MM.1S (cell line): ENCODE results near the gene PRKCB.

Source experiments
- DNase-seq: peaks from one replicate; pipeline ENCODE4 v3.0.0-alpha.2; 2015
- H2AFZ ChIP-seq: fragments of 300-600 bp; sonication (generic); 2 replicates; pipeline ENCODE4 v1.6.0; 2016; ENCODE audit warnings: antibody characterized with exemption, low read length
- H3F3A ChIP-seq: fragments of 300-600 bp; sonication (generic); 2 replicates; pipeline ENCODE4 v1.6.1; 2016; ENCODE audit warnings: mild to moderate bottlenecking, antibody characterized with exemption, low read length, moderate library complexity, mixed read lengths; ENCODE audit not compliant: insufficient read depth
- H3K27ac ChIP-seq: fragments of 300-600 bp; sonication (generic); 2 replicates; pipeline ENCODE4 v1.5.1; 2016; ENCODE audit warnings: mild to moderate bottlenecking, low read length
- H3K27me3 ChIP-seq: fragments of 300-600 bp; sonication (generic); replicated peaks from 2 replicates; pipeline ENCODE4 v1.6.0; 2016; ENCODE audit warnings: low read length; ENCODE audit not compliant: insufficient read depth
- H3K36me3 ChIP-seq: fragments of 300-600 bp; sonication (generic); replicated peaks from 2 replicates; pipeline ENCODE4 v1.6.1; 2016; ENCODE audit warnings: mild to moderate bottlenecking, low read length, mixed read lengths; ENCODE audit not compliant: insufficient read depth
- H3K4me1 ChIP-seq: fragments of 300-600 bp; sonication (generic); 2 replicates; pipeline ENCODE4 v1.6.1; 2016; ENCODE audit warnings: low read length, mixed read lengths
- H3K4me2 ChIP-seq: fragments of 300-600 bp; sonication (generic); 2 replicates; pipeline ENCODE4 v1.6.0; 2016; ENCODE audit warnings: low read depth, low read length
- H3K4me3 ChIP-seq: fragments of 300-600 bp; sonication (generic); 2 replicates; pipeline ENCODE4 v1.5.1; 2016; ENCODE audit warnings: low read length, mixed read lengths
- H3K79me2 ChIP-seq: fragments of 300-600 bp; sonication (generic); 2 replicates; pipeline ENCODE4 v1.6.1; 2016; ENCODE audit warnings: mixed run types, low read length, mixed read lengths
- H3K9ac ChIP-seq: fragments of 300-600 bp; sonication (generic); 2 replicates; pipeline ENCODE4 v1.6.1; 2016; ENCODE audit warnings: low read length, mixed read lengths
- H3K9me2 ChIP-seq: fragments of 300-600 bp; sonication (generic); replicated peaks from 2 replicates; pipeline ENCODE4 v1.6.1; 2016; ENCODE audit warnings: mild to moderate bottlenecking, low read length, mixed read lengths; ENCODE audit not compliant: insufficient read depth
- H3K9me3 ChIP-seq: fragments of 300-600 bp; sonication (generic); replicated peaks from 2 replicates; pipeline ENCODE4 v1.6.1; 2016; ENCODE audit warnings: mild to moderate bottlenecking, low read length, mixed read lengths; ENCODE audit not compliant: insufficient read depth
- H4K20me1 ChIP-seq: fragments of 300-600 bp; sonication (generic); 2 replicates; pipeline ENCODE4 v1.6.1; 2016; ENCODE audit warnings: mild to moderate bottlenecking, low read length, moderate library complexity, mixed read lengths; ENCODE audit not compliant: insufficient read depth
- EZH2 ChIP-seq: fragments of 300-600 bp; sonication (generic); optimal IDR thresholded peaks from 2 replicates; pipeline ENCODE3; 2017; ENCODE audit warnings: low read depth, mild to moderate bottlenecking, antibody characterized with exemption, low read length, mixed read lengths
- EZH2phosphoT487 ChIP-seq: fragments of 300-600 bp; sonication (generic); IDR thresholded peaks from 2 replicates; pipeline ENCODE4 v1.6.1; 2018; ENCODE audit warnings: antibody characterized with exemption, low read length
- TF ChIP-seq, protein P1 (sequence below): fragments of 300-600 bp; sonication (generic); IDR thresholded peaks from 2 replicates; pipeline ENCODE4 v1.5.1; 2016; ENCODE audit warnings: antibody characterized with exemption, low read length, mixed read lengths

The PRKCB gene

GRCh38 chr16:24139282-24139681 lies 303.5 kb downstream of the PRKCB start:
- no peaks in the 10 kb centered on the region for H4K20me1 ChIP-seq
- no peaks in the 10 kb centered on the region for H3F3A ChIP-seq
- no peak overlapping the region for H3K4me2 ChIP-seq
- no peak overlapping the region for H3K27ac ChIP-seq
- no peak overlapping the region for H2AFZ ChIP-seq
- H3K4me3 ChIP-seq: no peak overlapping the region
- H3K27me3 ChIP-seq: no peaks in the 10 kb centered on the region
- H3K79me2 ChIP-seq: no peaks in the 10 kb centered on the region
- TF ChIP-seq, protein P1, sequence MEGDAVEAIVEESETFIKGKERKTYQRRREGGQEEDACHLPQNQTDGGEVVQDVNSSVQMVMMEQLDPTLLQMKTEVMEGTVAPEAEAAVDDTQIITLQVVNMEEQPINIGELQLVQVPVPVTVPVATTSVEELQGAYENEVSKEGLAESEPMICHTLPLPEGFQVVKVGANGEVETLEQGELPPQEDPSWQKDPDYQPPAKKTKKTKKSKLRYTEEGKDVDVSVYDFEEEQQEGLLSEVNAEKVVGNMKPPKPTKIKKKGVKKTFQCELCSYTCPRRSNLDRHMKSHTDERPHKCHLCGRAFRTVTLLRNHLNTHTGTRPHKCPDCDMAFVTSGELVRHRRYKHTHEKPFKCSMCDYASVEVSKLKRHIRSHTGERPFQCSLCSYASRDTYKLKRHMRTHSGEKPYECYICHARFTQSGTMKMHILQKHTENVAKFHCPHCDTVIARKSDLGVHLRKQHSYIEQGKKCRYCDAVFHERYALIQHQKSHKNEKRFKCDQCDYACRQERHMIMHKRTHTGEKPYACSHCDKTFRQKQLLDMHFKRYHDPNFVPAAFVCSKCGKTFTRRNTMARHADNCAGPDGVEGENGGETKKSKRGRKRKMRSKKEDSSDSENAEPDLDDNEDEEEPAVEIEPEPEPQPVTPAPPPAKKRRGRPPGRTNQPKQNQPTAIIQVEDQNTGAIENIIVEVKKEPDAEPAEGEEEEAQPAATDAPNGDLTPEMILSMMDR: no peak
- no peak for TF ChIP-seq EZH2
- no peak for TF ChIP-seq EZH2phosphoT487
- H3K4me1 ChIP-seq: no peaks in the 10 kb centered on the region
- no peaks in the 10 kb centered on the region for H3K36me3 ChIP-seq
- DNase-seq: no peak
- no peaks in the 10 kb centered on the region for H3K9me3 ChIP-seq
- no peak overlapping the region for H3K9ac ChIP-seq
- H3K9me2 ChIP-seq: no peaks in the 10 kb centered on the region

GRCh38 chr16:24140730-24141129 lies 304.9 kb downstream of the PRKCB start:
- Histone ChIP-seq H3F3A (no peaks in the 10 kb centered on the region), H3K27me3 (no peaks in the 10 kb centered on the region), H3K79me2 (no peaks in the 10 kb centered on the region), H3K4me1 (no peaks in the 10 kb centered on the region), H3K9me3 (no peaks in the 10 kb centered on the region), H3K9ac (no peak overlapping the region), H2AFZ (no peak overlapping the region), H3K4me2 (no peak overlapping the region), H3K9me2 (no peaks in the 10 kb centered on the region), H3K36me3 (no peaks in the 10 kb centered on the region), H4K20me1 (no peaks in the 10 kb centered on the region), H3K27ac (no peak overlapping the region), H3K4me3 (no peak overlapping the region)
- TF ChIP-seq, protein P1: no peak
- no peak for TF ChIP-seq EZH2
- no peak for TF ChIP-seq EZH2phosphoT487
- DNase-seq: no peak

DNA sequence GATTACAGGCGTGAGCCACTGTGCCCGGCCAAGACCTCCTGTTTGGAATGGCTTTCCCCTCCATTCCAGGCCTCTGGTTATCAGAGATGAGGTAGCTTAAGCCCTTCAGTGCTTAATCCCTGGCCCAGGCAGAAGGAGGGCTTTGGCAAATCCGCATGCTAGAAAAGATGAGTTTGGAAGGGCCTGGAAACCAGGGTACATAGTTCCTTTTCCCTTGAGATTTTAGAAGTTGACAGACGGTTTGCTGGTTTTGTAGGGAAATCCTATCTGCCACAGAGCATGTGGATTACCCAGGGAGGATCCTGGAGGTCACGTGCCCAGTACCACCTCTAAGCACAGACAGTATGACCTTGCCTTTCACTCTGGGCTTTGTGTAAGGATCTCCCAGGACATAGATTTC lies 305.7 kb downstream of the PRKCB start:
- Histone ChIP-seq H3K27ac (no peak overlapping the region), H2AFZ (no peak overlapping the region), H3K4me1 (no peaks in the 10 kb centered on the region), H4K20me1 (no peaks in the 10 kb centered on the region), H3K9me3 (no peaks in the 10 kb centered on the region), H3K36me3 (no peaks in the 10 kb centered on the region), H3K9ac (no peak overlapping the region), H3K9me2 (no peaks in the 10 kb centered on the region), H3K4me2 (no peak overlapping the region), H3K4me3 (no peak overlapping the region), H3K27me3 (no peaks in the 10 kb centered on the region), H3K79me2 (no peaks in the 10 kb centered on the region), H3F3A (no peaks in the 10 kb centered on the region)
- TF ChIP-seq EZH2phosphoT487 (no peak), EZH2 (no peak)
- TF ChIP-seq, protein P1: no peak
- no peak for DNase-seq
